Immature natural killer cell (primary cell): ENCODE measurements around the gene CNPY3. TPM values are rescaled to one million over a fixed set of nuclear protein-coding genes. Genes with fewer than 3 reads are reported as not detected.
A peak's percentile ranks its signal among the peaks of the same experiment; 100 is the strongest.
"Not testable (repeated sequence)": the region's sequence is repeated elsewhere in the genome, so short reads cannot be mapped to it uniquely, and the experiment has no call there.

Source experiments
- DNase-seq, 3 donors: peaks; one replicate each; pipeline ENCODE4 v3.0.0; 2022; ENCODE audit warnings: mixed read lengths in 1 of 3
- H3K27ac Mint-ChIP-seq, 6 donors: one replicate each; pipeline ENCODE4 v1.8.0; 2020; ENCODE audit warnings: mixed read lengths in 6 of 6, mild to moderate bottlenecking in 5 of 6, inconsistent platforms in 4 of 6, moderate library complexity in 3 of 6
- H3K27me3 Mint-ChIP-seq, 3 donors: one replicate each; pipeline ENCODE4 v1.8.0; 2020 to 2021; ENCODE audit warnings: low read depth in 3 of 3, mild to moderate bottlenecking in 3 of 3, mixed read lengths in 3 of 3, moderate library complexity in 3 of 3, inconsistent platforms in 1 of 3
- H3K36me3 Mint-ChIP-seq, 3 donors: one replicate each; pipeline ENCODE4 v1.8.0; 2020; ENCODE audit warnings: mixed read lengths in 3 of 3, inconsistent platforms in 2 of 3, mild to moderate bottlenecking in 2 of 3
- H3K4me1 Mint-ChIP-seq, 2 donors: one replicate each; pipeline ENCODE4 v1.8.0; 2020; ENCODE audit warnings: inconsistent platforms in 2 of 2, mild to moderate bottlenecking in 2 of 2, mixed read lengths in 2 of 2, moderate library complexity in 1 of 2
- H3K4me3 Mint-ChIP-seq, 5 donors: one replicate each; pipeline ENCODE4 v1.8.0; 2020; ENCODE audit warnings: mild to moderate bottlenecking in 5 of 5, mixed read lengths in 5 of 5, inconsistent platforms in 3 of 5, moderate library complexity in 3 of 5
- H3K9me3 Mint-ChIP-seq, 6 donors: one replicate each; pipeline ENCODE4 v1.8.0; 2020; ENCODE audit warnings: mild to moderate bottlenecking in 6 of 6, mixed read lengths in 6 of 6, inconsistent platforms in 4 of 6, moderate library complexity in 3 of 6
- polyA plus RNA-seq, 3 donors: library from polyadenylated mRNA; unstranded; fragments of 300-500 nt; fragmentation: Illumina TruSeq; gene quantifications; one replicate each; pipeline ENCODE4 v1.2.3, GENCODE V29; 2021

The CNPY3 gene
- polyA plus RNA-seq, 3 donors from 2014 or later = 92.9 to 129 (median 119) TPM

DNA sequence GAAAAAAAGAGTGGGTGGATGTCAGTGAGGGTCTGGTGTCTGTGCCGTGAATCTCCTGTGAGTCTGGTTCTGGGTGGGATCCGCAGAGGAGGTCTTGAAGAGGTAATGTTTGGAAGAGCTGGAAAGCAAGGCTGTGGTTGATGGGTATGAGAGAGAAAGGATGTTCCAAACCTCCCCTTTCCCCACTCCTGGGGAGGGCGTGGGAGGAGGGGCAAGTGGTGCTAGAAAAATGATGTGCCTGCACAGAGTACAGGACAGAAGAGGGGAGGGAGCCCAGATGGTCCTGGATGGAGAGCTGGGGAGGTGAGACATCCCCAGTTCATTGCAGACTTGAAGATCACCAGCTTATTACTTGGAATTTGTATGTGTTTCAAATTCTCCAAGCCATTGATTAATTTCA lies 3.1 kb downstream of the CNPY3 start:
- Mint-ChIP-seq H3K27me3 (peaks cover 3 to 17% (median 13%) of the 10 kb centered on the region in 3 donors), H3K9me3 (no peaks in the 10 kb centered on the region), H3K4me3 (peak overlapping the region in 4 of 5 donors; percentile 1 to 43 (median 20)), H3K36me3 (peaks cover 7 to 11% (median 9%) of the 10 kb centered on the region in 3 donors), H3K27ac (peak overlapping the region; percentile 76 to 99 (median 90)), H3K4me1 (peaks cover 54 to 69% of the 10 kb centered on the region in 2 donors)
- no peak for DNase-seq

DNA sequence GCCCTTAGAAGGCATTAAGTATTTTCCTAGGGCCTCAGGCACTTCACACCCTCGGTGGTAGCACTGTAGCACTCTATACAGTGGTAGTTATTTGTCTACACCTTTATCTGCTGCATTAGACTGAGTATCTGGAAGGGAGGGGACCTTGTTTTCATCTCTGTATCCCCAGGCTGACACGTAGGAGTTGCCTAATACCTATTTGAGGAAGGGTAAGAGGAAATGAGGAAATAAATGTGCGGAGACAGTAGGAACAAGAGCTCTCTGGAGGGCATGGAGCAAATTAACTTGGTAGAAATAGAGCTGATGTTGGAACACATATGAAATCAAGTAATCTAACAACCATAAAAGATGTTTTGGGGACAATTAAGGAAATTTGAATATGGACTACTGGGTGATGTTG lies 3.9 kb downstream of the CNPY3 start:
- no peak for DNase-seq
- peaks cover 55 to 73% of the 10 kb centered on the region in 2 donors for H3K4me1 Mint-ChIP-seq
- peak overlapping the region in 3 of 5 donors; percentile 16 to 41 (median 35) for H3K4me3 Mint-ChIP-seq
- H3K36me3 Mint-ChIP-seq = peaks cover 7 to 15% (median 13%) of the 10 kb centered on the region in 3 donors
- peak overlapping the region in 5 of 6 donors; percentile 76 to 99 (median 84) for H3K27ac Mint-ChIP-seq
- H3K27me3 Mint-ChIP-seq = peaks cover 3 to 17% (median 13%) of the 10 kb centered on the region in 3 donors
- H3K9me3 Mint-ChIP-seq = no peaks in the 10 kb centered on the region

DNA sequence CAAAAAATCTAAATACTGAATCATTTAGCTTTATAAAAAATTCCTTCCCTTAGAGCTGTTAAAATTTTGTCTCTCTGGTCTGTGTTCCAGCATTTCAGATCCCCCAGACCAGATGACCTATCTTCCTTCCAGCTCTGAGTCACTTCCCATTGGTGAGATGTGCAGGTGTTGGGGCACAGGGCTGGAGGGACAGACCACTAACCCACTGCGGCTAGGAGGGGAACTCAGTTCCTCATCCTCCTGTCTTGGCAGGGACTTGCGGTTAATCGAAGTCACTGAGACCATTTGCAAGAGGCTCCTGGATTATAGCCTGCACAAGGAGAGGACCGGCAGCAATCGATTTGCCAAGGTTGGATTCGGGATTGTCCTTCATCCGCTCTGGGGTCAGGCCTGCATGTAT lies 6.0 kb downstream of the CNPY3 start:
- H3K27me3 Mint-ChIP-seq = peaks cover 0 to 3% (median under 1%) of the 10 kb centered on the region in 3 donors
- no peaks in the 10 kb centered on the region for H3K9me3 Mint-ChIP-seq
- no peak for DNase-seq
- H3K4me1 Mint-ChIP-seq = peaks cover 39 to 56% of the 10 kb centered on the region in 2 donors
- no peak overlapping the region for H3K27ac Mint-ChIP-seq
- H3K4me3 Mint-ChIP-seq = no peak overlapping the region
- H3K36me3 Mint-ChIP-seq = peaks cover 7 to 15% (median 13%) of the 10 kb centered on the region in 3 donors

DNA sequence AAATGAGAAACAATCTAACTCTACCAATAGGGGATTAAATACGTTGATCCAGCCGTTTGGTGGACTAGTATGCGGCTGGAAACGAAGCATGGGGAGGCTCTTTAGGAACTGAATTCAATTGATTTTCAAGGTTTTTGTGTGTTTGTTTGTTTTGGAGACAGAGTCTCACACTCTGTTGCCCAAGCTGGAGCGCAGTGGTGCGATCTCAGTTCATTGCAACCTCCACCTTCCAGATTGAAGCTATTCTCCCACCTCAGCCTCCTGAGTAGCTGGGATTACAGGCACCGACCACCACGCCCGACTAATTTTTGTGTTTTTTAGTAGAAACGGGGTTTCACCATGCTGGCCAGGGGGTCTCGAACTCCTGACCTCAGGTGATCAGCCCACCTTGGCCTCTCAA lies 7.1 kb downstream of the CNPY3 start:
- peaks cover 0 to 3% (median 0%) of the 10 kb centered on the region in 3 donors for H3K27me3 Mint-ChIP-seq
- H3K4me1 Mint-ChIP-seq = peaks cover 28 to 45% of the 10 kb centered on the region in 2 donors
- no peak overlapping the region for H3K4me3 Mint-ChIP-seq
- no peaks in the 10 kb centered on the region for H3K9me3 Mint-ChIP-seq
- H3K27ac Mint-ChIP-seq = no peak overlapping the region
- H3K36me3 Mint-ChIP-seq = peaks cover 7 to 15% (median 13%) of the 10 kb centered on the region in 3 donors
- DNase-seq = no peak

DNA sequence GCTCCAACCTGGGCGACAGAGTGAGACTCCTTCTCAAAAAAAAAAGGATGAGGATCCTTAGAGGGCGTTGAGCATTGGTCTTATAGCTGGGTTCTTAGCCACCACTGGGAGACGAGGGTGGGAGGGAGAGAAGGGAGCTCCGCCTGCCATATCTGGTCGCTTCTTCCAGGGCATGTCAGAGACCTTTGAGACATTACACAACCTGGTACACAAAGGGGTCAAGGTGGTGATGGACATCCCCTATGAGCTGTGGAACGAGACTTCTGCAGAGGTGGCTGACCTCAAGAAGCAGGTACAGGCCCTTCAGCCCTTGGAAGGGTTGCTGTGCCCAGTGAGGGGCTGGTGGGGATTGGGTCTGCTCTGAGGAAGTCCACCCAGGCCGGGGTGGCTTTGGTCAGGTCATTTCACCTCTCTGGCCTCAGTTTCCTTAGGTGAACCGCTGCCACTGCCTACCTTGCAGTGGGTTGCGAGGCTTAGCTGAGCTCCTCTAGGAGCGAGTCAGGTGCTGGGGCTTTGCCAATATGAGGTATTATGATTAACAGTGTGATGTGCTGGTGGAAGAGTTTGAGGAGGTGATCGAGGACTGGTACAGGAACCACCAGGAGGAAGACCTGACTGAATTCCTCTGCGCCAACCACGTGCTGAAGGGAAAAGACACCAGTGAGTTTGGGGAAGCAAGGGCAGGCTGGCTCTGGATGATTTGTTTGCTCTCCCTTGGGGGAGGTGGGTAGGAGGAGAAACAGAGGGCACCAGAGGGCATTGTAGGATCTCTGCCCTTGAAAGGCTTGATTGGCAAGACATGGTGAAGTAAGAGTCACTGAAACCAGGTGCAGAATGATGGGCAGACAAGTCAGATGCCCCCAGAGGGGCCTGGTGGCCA lies 8.5 kb downstream of the CNPY3 start:
- Mint-ChIP-seq H3K27ac (peak overlapping the region in 1 of 6 donors; percentile 41), H3K4me3 (no peak overlapping the region)

DNA sequence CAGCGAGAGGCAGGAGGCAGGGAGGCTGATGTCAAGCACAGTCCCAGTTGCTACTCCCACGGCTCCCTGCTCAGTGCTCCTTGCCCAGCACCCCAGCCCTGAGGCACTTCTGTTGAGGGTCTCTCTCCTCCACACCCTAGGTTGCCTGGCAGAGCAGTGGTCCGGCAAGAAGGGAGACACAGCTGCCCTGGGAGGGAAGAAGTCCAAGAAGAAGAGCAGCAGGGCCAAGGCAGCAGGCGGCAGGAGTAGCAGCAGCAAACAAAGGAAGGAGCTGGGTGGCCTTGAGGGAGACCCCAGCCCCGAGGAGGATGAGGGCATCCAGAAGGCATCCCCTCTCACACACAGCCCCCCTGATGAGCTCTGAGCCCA lies 9.1 kb downstream of the CNPY3 start:
- H3K9me3 Mint-ChIP-seq = no peaks in the 10 kb centered on the region
- no peak overlapping the region for H3K4me3 Mint-ChIP-seq
- no peak for DNase-seq
- peaks cover 4 to 16% (median 13%) of the 10 kb centered on the region in 3 donors for H3K36me3 Mint-ChIP-seq
- H3K4me1 Mint-ChIP-seq = peaks cover 9 to 27% of the 10 kb centered on the region in 2 donors
- peaks cover 0 to 3% (median 0%) of the 10 kb centered on the region in 3 donors for H3K27me3 Mint-ChIP-seq
- H3K27ac Mint-ChIP-seq = no peak overlapping the region

More for the DNA sequence above, 8.5 kb downstream of the CNPY3 start:
- Mint-ChIP-seq H3K36me3 (peaks cover 7 to 15% (median 13%) of the 10 kb centered on the region in 3 donors), H3K4me1 (peaks cover 15 to 34% of the 10 kb centered on the region in 2 donors), H3K27me3 (peaks cover 0 to 3% (median 0%) of the 10 kb centered on the region in 3 donors), H3K9me3 (no peaks in the 10 kb centered on the region)
- DNase-seq = no peak

DNA sequence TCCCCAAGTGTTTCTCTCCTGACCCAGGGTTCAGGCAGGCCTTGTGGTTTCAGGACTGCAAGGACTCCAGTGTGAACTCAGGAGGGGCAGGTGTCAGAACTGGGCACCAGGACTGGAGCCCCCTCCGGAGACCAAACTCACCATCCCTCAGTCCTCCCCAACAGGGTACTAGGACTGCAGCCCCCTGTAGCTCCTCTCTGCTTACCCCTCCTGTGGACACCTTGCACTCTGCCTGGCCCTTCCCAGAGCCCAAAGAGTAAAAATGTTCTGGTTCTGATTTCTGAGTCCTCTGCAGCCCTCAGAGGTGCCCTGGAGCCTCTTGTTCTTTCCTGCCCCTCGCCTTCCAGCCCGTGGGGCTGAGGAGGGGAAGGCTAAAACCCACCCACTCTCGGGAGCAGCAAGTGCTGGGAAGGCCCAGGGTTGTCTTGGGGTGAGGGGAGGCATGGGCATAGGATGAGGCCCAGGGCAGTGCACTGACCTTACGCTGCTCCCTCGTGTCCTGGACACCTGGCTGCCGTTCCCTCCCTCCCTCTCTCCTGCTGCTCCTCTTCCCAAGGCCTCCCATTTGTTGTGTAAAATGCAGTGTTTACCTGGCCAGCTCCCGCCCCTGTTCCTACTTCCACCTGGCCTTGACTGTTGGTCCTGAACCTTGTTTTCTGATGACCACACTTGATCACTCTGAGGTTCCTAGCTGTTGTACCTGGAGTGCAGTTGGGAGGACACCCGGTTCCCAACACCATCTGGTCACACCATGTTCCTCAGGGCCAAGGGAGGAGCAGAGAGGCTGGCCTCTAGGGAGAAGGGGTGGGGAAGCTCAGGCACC lies 9.9 kb downstream of the CNPY3 start:
- no peaks in the 10 kb centered on the region for H3K9me3 Mint-ChIP-seq
- H3K36me3 Mint-ChIP-seq = peaks cover 7 to 18% (median 13%) of the 10 kb centered on the region in 3 donors
- H3K27ac Mint-ChIP-seq = peak overlapping the region in 1 of 6 donors; percentile 16
- peaks cover 6 to 21% of the 10 kb centered on the region in 2 donors for H3K4me1 Mint-ChIP-seq
- H3K27me3 Mint-ChIP-seq = peaks cover 0 to 1% (median 0%) of the 10 kb centered on the region in 3 donors
- DNase-seq = no peak
- H3K4me3 Mint-ChIP-seq = no peak overlapping the region

DNA sequence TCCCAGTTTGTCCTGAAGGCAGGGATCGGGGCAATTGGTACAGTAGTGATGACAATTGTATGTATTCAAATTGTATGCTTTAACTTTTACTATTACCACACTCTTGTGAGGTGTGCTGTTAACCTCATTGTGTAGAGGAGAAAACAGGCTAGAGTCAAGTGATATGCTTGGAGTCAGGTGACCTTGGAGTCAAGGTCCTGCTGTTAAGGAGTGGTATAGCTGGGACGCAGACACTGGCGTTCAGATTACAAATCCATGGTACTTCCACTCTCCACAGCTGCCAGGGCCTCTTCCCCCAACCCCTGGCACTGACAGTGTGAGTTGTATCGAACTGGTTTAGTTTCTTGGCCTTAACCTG lies 10.5 kb downstream of the CNPY3 start:
- Mint-ChIP-seq H3K27me3 (peaks cover 0 to 1% (median 0%) of the 10 kb centered on the region in 3 donors), H3K4me1 (peaks cover 6 to 18% of the 10 kb centered on the region in 2 donors), H3K27ac (no peak overlapping the region), H3K9me3 (no peaks in the 10 kb centered on the region), H3K36me3 (peaks cover 7 to 21% (median 13%) of the 10 kb centered on the region in 3 donors), H3K4me3 (no peak overlapping the region)
- DNase-seq = no peak

DNA sequence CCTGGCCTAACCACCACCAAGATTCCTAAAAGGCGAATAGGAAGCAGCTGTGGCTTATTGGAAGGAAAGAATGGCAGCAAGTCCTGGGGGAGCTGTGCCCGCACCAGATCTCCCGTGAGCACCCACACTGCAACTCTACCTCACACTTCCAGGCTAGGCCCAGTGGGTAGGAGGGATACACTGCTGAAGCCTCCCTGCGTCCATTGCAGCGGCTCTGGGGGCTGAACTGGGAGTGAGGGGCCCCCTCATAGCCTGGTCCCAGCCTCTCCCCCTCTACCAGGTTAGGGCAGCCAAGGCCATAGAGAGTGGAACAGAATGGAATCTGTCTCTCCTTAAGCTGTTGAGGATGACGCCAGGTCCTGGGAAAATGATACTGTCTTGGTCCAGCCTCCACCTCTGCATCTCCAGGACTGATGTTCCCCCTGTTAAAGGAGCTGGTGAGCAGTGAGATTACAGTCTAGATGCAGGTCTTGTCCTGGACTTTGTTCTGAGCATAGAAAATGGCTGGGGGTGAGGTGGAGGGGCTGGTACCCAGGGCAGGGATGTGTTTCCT lies 11.3 kb downstream of the CNPY3 start:
- Mint-ChIP-seq H3K27me3 (peaks cover 0 to 1% (median 0%) of the 10 kb centered on the region in 3 donors), H3K27ac (peak overlapping the region in 1 of 6 donors; percentile 13), H3K4me1 (peaks cover 6 to 17% of the 10 kb centered on the region in 2 donors), H3K36me3 (peaks cover 7 to 22% (median 13%) of the 10 kb centered on the region in 3 donors), H3K9me3 (no peaks in the 10 kb centered on the region), H3K4me3 (no peak overlapping the region)
- no peak for DNase-seq

DNA sequence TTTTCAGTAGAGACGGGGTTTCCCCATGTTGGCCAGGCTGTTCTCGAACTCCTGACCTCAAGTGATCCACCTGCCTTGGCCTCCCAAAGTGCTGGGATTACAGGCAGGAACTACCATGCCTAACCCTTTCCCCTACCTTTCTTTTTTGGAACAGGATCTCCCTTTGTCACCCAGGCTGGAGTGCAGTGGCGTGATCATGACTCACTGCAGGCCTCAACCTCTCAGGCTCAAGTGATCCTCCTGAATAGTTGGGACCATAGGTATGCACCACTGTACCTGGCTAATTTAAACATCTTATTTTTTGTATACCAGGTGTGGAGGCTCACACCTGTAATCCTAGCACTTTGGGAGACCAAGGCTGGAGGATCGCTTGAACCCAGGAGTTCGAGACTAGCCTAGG lies 12.1 kb downstream of the CNPY3 start:
- not testable (repeated sequence) for H3K4me1 Mint-ChIP-seq, DNase-seq, H3K27me3 Mint-ChIP-seq, H3K9me3 Mint-ChIP-seq, H3K27ac Mint-ChIP-seq, H3K4me3 Mint-ChIP-seq
- peaks cover 6 to 20% (median 10%) of the 10 kb centered on the region in 3 donors for H3K36me3 Mint-ChIP-seq

DNA sequence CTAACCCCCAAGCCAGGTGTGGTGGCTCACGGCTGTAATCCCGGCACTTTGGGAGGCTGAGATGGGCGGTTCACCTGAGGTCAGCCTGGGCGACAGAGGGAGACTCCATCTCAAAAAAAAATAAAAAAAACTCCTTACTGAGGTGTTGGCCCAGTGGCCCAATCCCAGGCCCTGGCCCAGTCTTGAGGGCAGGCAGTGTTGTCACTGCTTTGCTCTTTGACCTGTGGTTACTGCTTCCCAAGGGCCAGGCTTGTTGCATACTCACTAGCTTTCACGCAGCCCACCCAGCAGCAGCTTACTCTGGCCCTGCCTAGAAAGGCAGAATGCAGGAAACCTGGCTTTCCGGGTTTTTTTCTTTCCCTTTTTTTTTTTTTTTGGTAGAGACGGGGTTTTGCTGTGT lies 13.2 kb downstream of the CNPY3 start:
- Mint-ChIP-seq H3K4me1 (peaks cover 2 to 6% of the 10 kb centered on the region in 2 donors), H3K36me3 (peaks cover 4 to 16% (median 6%) of the 10 kb centered on the region in 3 donors), H3K27ac (peak overlapping the region in 1 of 6 donors; percentile 71), H3K9me3 (no peaks in the 10 kb centered on the region), H3K4me3 (no peak overlapping the region), H3K27me3 (no peaks in the 10 kb centered on the region)
- DNase-seq = no peak

DNA sequence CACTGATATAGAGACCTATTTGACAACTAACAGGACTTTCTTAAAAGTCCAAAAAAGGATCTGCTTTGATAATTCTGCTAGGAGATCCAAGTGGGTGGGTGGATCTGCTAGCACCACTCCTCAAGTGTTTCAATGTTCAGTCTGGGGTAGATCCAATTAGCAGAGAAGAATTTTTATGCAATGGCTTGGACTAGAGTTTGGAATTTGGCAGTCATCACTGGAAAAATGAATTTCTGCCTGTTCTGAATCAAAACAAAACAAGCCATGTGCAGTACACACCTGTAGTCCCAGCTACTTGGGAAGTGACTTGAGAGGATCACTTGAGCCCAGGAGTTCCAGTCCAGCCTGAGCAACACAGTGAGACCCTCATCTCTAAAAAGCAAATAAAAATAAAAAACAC lies 18.7 kb downstream of the CNPY3 start:
- Mint-ChIP-seq H3K4me1 (no peaks in the 10 kb centered on the region), H3K27me3 (peaks cover 0 to 1% (median 0%) of the 10 kb centered on the region in 3 donors), H3K9me3 (no peaks in the 10 kb centered on the region), H3K4me3 (no peak overlapping the region), H3K27ac (no peak overlapping the region), H3K36me3 (peaks cover 6 to 15% (median 9%) of the 10 kb centered on the region in 3 donors)
- no peak for DNase-seq

DNA sequence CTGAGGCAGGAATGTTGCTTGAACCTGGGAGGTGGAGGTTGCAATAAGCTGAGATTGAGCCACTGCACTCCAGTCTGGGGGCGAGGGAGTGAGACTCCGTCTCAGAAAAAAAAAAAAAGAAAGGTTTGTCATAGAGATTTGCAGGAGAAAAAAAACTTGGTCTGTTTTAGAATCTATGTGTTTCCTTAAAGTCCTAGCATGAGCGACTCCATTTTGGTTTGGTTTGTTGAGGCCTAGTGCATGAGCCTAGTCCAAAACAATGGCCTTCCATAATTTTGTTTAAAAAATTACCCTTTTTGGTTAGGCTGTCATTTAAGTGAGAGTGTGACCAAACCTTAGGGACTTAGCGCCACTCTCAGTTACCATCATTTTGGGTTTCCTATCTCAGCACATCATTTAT lies 23.1 kb downstream of the CNPY3 start:
- Mint-ChIP-seq H3K36me3 (peaks cover 0 to 9% (median 3%) of the 10 kb centered on the region in 3 donors), H3K27me3 (peaks cover 0 to 1% (median 0%) of the 10 kb centered on the region in 3 donors), H3K9me3 (no peaks in the 10 kb centered on the region), H3K4me1 (no peaks in the 10 kb centered on the region), H3K4me3 (no peak overlapping the region), H3K27ac (no peak overlapping the region)
- no peak for DNase-seq
